Tibial nerve (tissue), 4 donors: Measurements from ENCODE around the gene STIM1. TPM values are rescaled to one million over a fixed set of nuclear protein-coding genes. Genes with fewer than 3 reads are reported as not detected.

Source experiments
- DNase-seq, 2 donors: peaks; one replicate each; pipeline ENCODE4 v3.0.0-alpha.2; 2019; ENCODE audit warnings: low spot score in 2 of 2
- H3K27ac ChIP-seq, 4 donors: fragments of 200-600 bp; sonication (generic) in 3 of 4; one replicate each; pipeline ENCODE4 v1.5.1; 2017 to 2019; ENCODE audit warnings: mild to moderate bottlenecking in 1 of 4
- H3K27me3 ChIP-seq, 2 donors: fragments of 200-600 bp; sonication (generic) in 1 of 2; one replicate each; pipeline versions ENCODE4 v1.5.1 to v1.6.0; 2017 to 2019
- H3K36me3 ChIP-seq, 3 donors: fragments of 200-600 bp; sonication (generic); one replicate each; pipeline ENCODE4 v1.5.1; 2018 to 2019
- H3K4me1 ChIP-seq, 4 donors: fragments of 200-600 bp; sonication (generic) in 3 of 4; one replicate each; pipeline ENCODE4 v1.5.1; 2017 to 2019
- H3K4me3 ChIP-seq, 4 donors: fragments of 200-600 bp; sonication (generic) in 3 of 4; one replicate each; pipeline ENCODE4 v1.5.1; 2017 to 2019; ENCODE audit warnings: mild to moderate bottlenecking in 1 of 4, moderate library complexity in 1 of 4
- H3K9me3 ChIP-seq, 4 donors: fragments of 200-600 bp; sonication (generic) in 3 of 4; one replicate each; pipeline ENCODE4 v1.5.1; 2017 to 2019
- CTCF ChIP-seq, 5 experiments: fragments of 200-600 bp in 3 of 5; fragments of 450-650 bp in 2 of 5; sonication (generic) in 3 of 5; IDR thresholded peaks; one replicate each; pipeline ENCODE4 v1.5.1; 2016 to 2019; ENCODE audit warnings: antibody characterized with exemption in 5 of 5, mild to moderate bottlenecking in 3 of 5, moderate library complexity in 2 of 5
- EP300 ChIP-seq, 2 donors: sonication (generic); formaldehyde crosslinking; IDR thresholded peaks; one replicate each; pipeline ENCODE4 v1.6.1; 2017; ENCODE audit warnings: antibody characterized with exemption in 2 of 2, mild to moderate bottlenecking in 1 of 2
- POLR2A ChIP-seq, 2 donors: fragments of 450-650 bp; IDR thresholded peaks; one replicate each; pipeline ENCODE4 v1.6.1; 2017; ENCODE audit warnings: antibody characterized with exemption in 2 of 2, mild to moderate bottlenecking in 2 of 2, moderate library complexity in 2 of 2
- WGBS, 2 donors: methylation state at CpG; one replicate each; pipeline ENCODE4 v1.1.5; 2018; 5-methylcytosine and 5-hydroxymethylcytosine counted together
- total RNA-seq, 4 donors: library from RNA; depleted of rRNA; stranded (reverse); fragments of >200 nt; gene quantifications; one replicate each; pipeline ENCODE4 v1.1.0, GENCODE V29; 2016

Gene STIM1
- total RNA-seq, 4 donors from 2014 or later: 51.3 to 70.1 (median 59.8) TPM

GRCh38 chr11:3985631-3986030, 130.2 kb downstream of the STIM1 start:
- peaks cover 0 to 26% (median 0%) of the 10 kb centered on the region in 4 donors for H3K4me1 ChIP-seq
- TF ChIP-seq POLR2A (IDR thresholded peaks at IDR 0.05) (no peak), CTCF (IDR thresholded peaks at IDR 0.05) (no peak), EP300 (IDR thresholded peaks at IDR 0.05) (no peak)

GRCh38 chr11:3986301-3986700, 130.8 kb downstream of the STIM1 start:
- Histone ChIP-seq H3K27ac (no peak overlapping the region), H3K27me3 (no peaks in the 10 kb centered on the region)
- 76 to 79% methylated on average over 1 of the region's 1 CpG for WGBS, 2 donors

More at GRCh38 chr11:3985631-3986030, 130.2 kb downstream of the STIM1 start:
- H3K4me3 ChIP-seq: no peak overlapping the region
- H3K9me3 ChIP-seq: no peaks in the 10 kb centered on the region
- no peaks in the 10 kb centered on the region for H3K27me3 ChIP-seq
- H3K27ac ChIP-seq: no peak overlapping the region
- DNase-seq: no peak
- peaks cover 0 to 7% (median 0%) of the 10 kb centered on the region in 3 donors for H3K36me3 ChIP-seq

GRCh38 chr11:3989276-3989920, 133.9 kb downstream of the STIM1 start:
- Histone ChIP-seq H3K27me3 (no peaks in the 10 kb centered on the region), H3K4me3 (no peak overlapping the region), H3K4me1 (peaks cover 0 to 11% (median 0%) of the 10 kb centered on the region in 4 donors), H3K9me3 (peaks cover 0 to 19% (median 3%) of the 10 kb centered on the region in 4 donors), H3K36me3 (peaks cover 0 to 7% (median 0%) of the 10 kb centered on the region in 3 donors), H3K27ac (no peak overlapping the region)
- TF ChIP-seq CTCF (IDR thresholded peaks at IDR 0.05) (no peak), POLR2A (IDR thresholded peaks at IDR 0.05) (no peak), EP300 (IDR thresholded peaks at IDR 0.05) (no peak)
- no peak for DNase-seq
- WGBS, 2 donors: 58 to 66% methylated on average over 27 of the region's 27 CpGs

More at GRCh38 chr11:3986301-3986700, 130.8 kb downstream of the STIM1 start:
- H3K4me1 ChIP-seq: peaks cover 0 to 21% (median 0%) of the 10 kb centered on the region in 4 donors
- DNase-seq: no peak
- TF ChIP-seq CTCF (IDR thresholded peaks at IDR 0.05) (no peak), POLR2A (IDR thresholded peaks at IDR 0.05) (no peak), EP300 (IDR thresholded peaks at IDR 0.05) (no peak)
- H3K9me3 ChIP-seq: no peaks in the 10 kb centered on the region
- no peak overlapping the region for H3K4me3 ChIP-seq
- peaks cover 0 to 7% (median 0%) of the 10 kb centered on the region in 3 donors for H3K36me3 ChIP-seq

GRCh38 chr11:3989921-3990290, 134.4 kb downstream of the STIM1 start:
- 85 to 99% methylated on average over 3 of the region's 3 CpGs for WGBS, 2 donors
- Histone ChIP-seq H3K4me3 (no peak overlapping the region), H3K36me3 (peaks cover 0 to 7% (median 0%) of the 10 kb centered on the region in 3 donors), H3K27ac (no peak overlapping the region), H3K4me1 (peaks cover 0 to 7% (median 0%) of the 10 kb centered on the region in 4 donors), H3K9me3 (peaks cover 0 to 24% (median 5%) of the 10 kb centered on the region in 4 donors), H3K27me3 (no peaks in the 10 kb centered on the region)
- TF ChIP-seq POLR2A (IDR thresholded peaks at IDR 0.05) (no peak), EP300 (IDR thresholded peaks at IDR 0.05) (no peak), CTCF (IDR thresholded peaks at IDR 0.05) (no peak)
- no peak for DNase-seq

GRCh38 chr11:3990406-3990805, 134.9 kb downstream of the STIM1 start:
- H3K27ac ChIP-seq: no peak overlapping the region
- no peak for TF ChIP-seq POLR2A (IDR thresholded peaks at IDR 0.05)
- TF ChIP-seq EP300 (IDR thresholded peaks at IDR 0.05): no peak
- TF ChIP-seq CTCF (IDR thresholded peaks at IDR 0.05): no peak
- peaks cover 0 to 2% (median 0%) of the 10 kb centered on the region in 4 donors for H3K4me1 ChIP-seq
- H3K27me3 ChIP-seq: no peaks in the 10 kb centered on the region
- peaks cover 0 to 7% (median 0%) of the 10 kb centered on the region in 3 donors for H3K36me3 ChIP-seq
- no peak for DNase-seq
- no peak overlapping the region for H3K4me3 ChIP-seq
- H3K9me3 ChIP-seq: peaks cover 0 to 28% (median 5%) of the 10 kb centered on the region in 4 donors
